HCT116 (cell line): ENCODE results near the gene INSYN1. TPM values are rescaled to one million over a fixed set of nuclear protein-coding genes. Genes with fewer than 3 reads are reported as not detected.

ENCODE experiments used
- ATAC-seq: fragments of 200-7000 bp; cut with Tn5 transposase; 2 replicates; pipeline ENCODE4 v1.9.1; 2020; ENCODE audit warnings: mild to moderate bottlenecking, moderate library complexity
- BruUV-seq: library from RNA; stranded (reverse); fragments of 400-500 nt; replicated peaks from 2 replicates; lab custom pipeline; 2021; lab: Mats Ljungman, UMichigan
- CTCF ChIA-PET: fragments of 300-600 bp; sonication (Branson Sonifier 250); formaldehyde crosslinking; loops from one replicate; lab custom pipeline; 2021; ENCODE audit warnings: antibody characterized with exemption; lab: Charles Lee
- POLR2A ChIA-PET: fragments of 300-600, 350-600 bp; sonication (Branson Sonifier 250); formaldehyde crosslinking; loops from one replicate; lab custom pipeline; 2021; ENCODE audit warnings: antibody characterized with exemption; lab: Charles Lee
- RAD21 ChIA-PET, 2 experiments: fragments of 300-600 bp; sonication (Branson Sonifier 250); formaldehyde crosslinking; loops; one replicate each; lab custom pipeline; 2023; ENCODE audit warnings: low total read pairs in 2 of 2; ENCODE audit not compliant: uncharacterized antibody in 2 of 2, unreplicated experiment in 2 of 2, low non-redundant PET in 1 of 2; lab: Charles Lee
- DNase-seq: peaks from one replicate; pipeline ENCODE4 v3.0.0-alpha.2; 2010; ENCODE audit warnings: low read depth, low spot score
- H2AFZ ChIP-seq: fragments of 200-600 bp; shearing (Covaris generic), sonication (generic); 2 replicates; pipeline ENCODE4 v1.6.1; 2017; ENCODE audit warnings: low read depth, mixed run types, mixed read lengths, antibody characterized with exemption, low read length; ENCODE audit not compliant: poor library complexity, severe bottlenecking
- H3K27ac ChIP-seq: 2 replicates; pipeline ENCODE4 v1.5.1; 2012; ENCODE audit warnings: low read depth, low read length
- H3K27me3 ChIP-seq: fragments of 200-600 bp; sonication (generic); 2 replicates; pipeline ENCODE4 v1.6.1; 2016; ENCODE audit warnings: mixed run types, low read length, mixed read lengths; ENCODE audit not compliant: insufficient read depth
- H3K36me3 ChIP-seq, 2 experiments: fragments of 200-500 bp in 1 of 2; fragments of 200-600 bp in 1 of 2; sonication (Bioruptor generic) in 1 of 2; sonication (generic) in 1 of 2; 2 replicates each; pipeline versions ENCODE4 v1.5.1 to v1.6.1; 2014 to 2016; ENCODE audit warnings: low read length in 2 of 2, inconsistent platforms in 1 of 2, mixed read lengths in 1 of 2, mixed run types in 1 of 2; ENCODE audit not compliant: insufficient read depth in 2 of 2, control insufficient read depth in 1 of 2
- H3K4me1 ChIP-seq, 2 experiments: fragments of 200-600 bp in 1 of 2; sonication (generic) in 1 of 2; 2 replicates each; pipeline versions ENCODE4 v1.5.1 to v1.6.1; 2012 to 2017; ENCODE audit warnings: low read length in 2 of 2, inconsistent platforms in 1 of 2, mild to moderate bottlenecking in 1 of 2, mixed read lengths in 1 of 2, mixed run types in 1 of 2, moderate library complexity in 1 of 2; ENCODE audit not compliant: insufficient read depth in 2 of 2, control insufficient read depth in 1 of 2
- H3K4me2 ChIP-seq: fragments of 200-600 bp; sonication (generic); 2 replicates; pipeline ENCODE4 v1.6.1; 2017; ENCODE audit warnings: mixed run types, low read length, mixed read lengths
- H3K4me3 ChIP-seq, 2 experiments: fragments of 200-600 bp in 1 of 2; sonication (generic) in 1 of 2; replicated peaks in 1 of 2; 2 replicates each; pipeline ENCODE4 v1.5.1; 2011 to 2016; ENCODE audit warnings: low read length in 2 of 2, control low read depth in 1 of 2, low read depth in 1 of 2, mild to moderate bottlenecking in 1 of 2, mixed read lengths in 1 of 2, mixed run types in 1 of 2
- H3K79me2 ChIP-seq: fragments of 200-600 bp; sonication (generic); 2 replicates; pipeline ENCODE4 v1.6.1; 2017; ENCODE audit warnings: mild to moderate bottlenecking, mixed run types, low read length, moderate library complexity, mixed read lengths; ENCODE audit not compliant: insufficient read depth
- H3K9ac ChIP-seq: fragments of 200-600 bp; sonication (generic); 2 replicates; pipeline ENCODE4 v1.6.1; 2016; ENCODE audit warnings: low read length, mixed read lengths
- H3K9me2 ChIP-seq: fragments of 200-600 bp; sonication (generic), shearing (Covaris generic); 2 replicates; pipeline ENCODE4 v1.6.1; 2017; ENCODE audit warnings: mixed run types, mild to moderate bottlenecking, moderate library complexity; ENCODE audit not compliant: insufficient read depth
- H3K9me3 ChIP-seq, 2 experiments: fragments of 200-500 bp in 1 of 2; fragments of 200-600 bp in 1 of 2; sonication (Bioruptor generic) in 1 of 2; sonication (generic) in 1 of 2; 2 replicates each; pipeline ENCODE4 v1.6.1; 2014 to 2017; ENCODE audit warnings: low read length in 2 of 2, mixed read lengths in 2 of 2, inconsistent platforms in 1 of 2, low read depth in 1 of 2, mild to moderate bottlenecking in 1 of 2, mixed run types in 1 of 2, moderate library complexity in 1 of 2; ENCODE audit not compliant: control insufficient read depth in 1 of 2, insufficient read depth in 1 of 2
- H4K20me1 ChIP-seq: fragments of 200-600 bp; sonication (generic), shearing (Covaris generic); 2 replicates; pipeline ENCODE4 v1.6.1; 2017; ENCODE audit warnings: mixed run types, mild to moderate bottlenecking, moderate library complexity; ENCODE audit not compliant: insufficient read depth
- CBX3 ChIP-seq: IDR thresholded peaks from 2 replicates; pipeline ENCODE4 v1.6.1; 2012; ENCODE audit warnings: low read depth
- CEBPB ChIP-seq: IDR thresholded peaks from 2 replicates; pipeline ENCODE4 v1.6.1; 2012; ENCODE audit warnings: low read depth
- EGR1 ChIP-seq: IDR thresholded peaks from 2 replicates; pipeline ENCODE4 v1.6.1; 2012; ENCODE audit warnings: low read depth
- EZH2phosphoT487 ChIP-seq: fragments of 200-600 bp; IDR thresholded peaks from 2 replicates; pipeline ENCODE4 v1.6.1; 2018; ENCODE audit warnings: antibody characterized with exemption, borderline replicate concordance
- JUND ChIP-seq: IDR thresholded peaks from 2 replicates; pipeline ENCODE4 v1.6.1; 2012
- POLR2AphosphoS5 ChIP-seq: IDR thresholded peaks from 2 replicates; pipeline ENCODE4 v1.6.1; 2011; ENCODE audit warnings: mild to moderate bottlenecking, low read depth, low read length, moderate library complexity
- RAD21 ChIP-seq: IDR thresholded peaks from 2 replicates; pipeline ENCODE4 v1.6.1; 2012; ENCODE audit warnings: low read depth, mild to moderate bottlenecking
- SRF ChIP-seq: IDR thresholded peaks from 2 replicates; pipeline ENCODE4 v1.6.1; 2012; ENCODE audit warnings: low read depth
- TCF7L2 ChIP-seq: IDR thresholded peaks from 2 replicates; pipeline ENCODE4 v1.7.0; 2011; ENCODE audit warnings: borderline replicate concordance, inconsistent platforms; ENCODE audit not compliant: insufficient read depth, insufficient read length; ENCODE audit errors: extremely low read depth
- YY1 ChIP-seq: IDR thresholded peaks from 2 replicates; pipeline ENCODE4 v1.6.1; 2011; ENCODE audit warnings: low read length, low read depth, moderate library complexity, mild to moderate bottlenecking; ENCODE audit not compliant: insufficient replicate concordance; ENCODE audit errors: extremely low read depth
- ZFX ChIP-seq: fragments of 450-650 bp; IDR thresholded peaks from 2 replicates; pipeline ENCODE4 v1.6.1; 2017
- intact Hi-C: fragments of 100-400 bp; cut with micrococcal nuclease; formaldehyde crosslinking; loops from 2 replicates; pipeline ENCODE4 v1.10.0; 2022
- total RNA-seq: library from RNA; stranded (reverse); gene quantifications from one replicate; pipeline ENCODE4 v1.2.1, GENCODE V29; 2021; ENCODE audit not compliant: unreplicated experiment
- TF ChIP-seq, protein P1 (sequence below): IDR thresholded peaks from 2 replicates; pipeline ENCODE4 v1.6.1; 2012; ENCODE audit warnings: low read depth
- TF ChIP-seq, protein P2 (sequence below): IDR thresholded peaks from 2 replicates; pipeline ENCODE4 v1.6.1; 2011; ENCODE audit warnings: mild to moderate bottlenecking, low read length, moderate library complexity; ENCODE audit not compliant: insufficient replicate concordance; ENCODE audit errors: extremely low read depth
- TF ChIP-seq, protein P3 (sequence below): IDR thresholded peaks from 2 replicates; pipeline ENCODE4 v1.6.1; 2012

Gene INSYN1
- total RNA-seq, 1 experiment from 2014 or later = 2.0 TPM

DNA sequence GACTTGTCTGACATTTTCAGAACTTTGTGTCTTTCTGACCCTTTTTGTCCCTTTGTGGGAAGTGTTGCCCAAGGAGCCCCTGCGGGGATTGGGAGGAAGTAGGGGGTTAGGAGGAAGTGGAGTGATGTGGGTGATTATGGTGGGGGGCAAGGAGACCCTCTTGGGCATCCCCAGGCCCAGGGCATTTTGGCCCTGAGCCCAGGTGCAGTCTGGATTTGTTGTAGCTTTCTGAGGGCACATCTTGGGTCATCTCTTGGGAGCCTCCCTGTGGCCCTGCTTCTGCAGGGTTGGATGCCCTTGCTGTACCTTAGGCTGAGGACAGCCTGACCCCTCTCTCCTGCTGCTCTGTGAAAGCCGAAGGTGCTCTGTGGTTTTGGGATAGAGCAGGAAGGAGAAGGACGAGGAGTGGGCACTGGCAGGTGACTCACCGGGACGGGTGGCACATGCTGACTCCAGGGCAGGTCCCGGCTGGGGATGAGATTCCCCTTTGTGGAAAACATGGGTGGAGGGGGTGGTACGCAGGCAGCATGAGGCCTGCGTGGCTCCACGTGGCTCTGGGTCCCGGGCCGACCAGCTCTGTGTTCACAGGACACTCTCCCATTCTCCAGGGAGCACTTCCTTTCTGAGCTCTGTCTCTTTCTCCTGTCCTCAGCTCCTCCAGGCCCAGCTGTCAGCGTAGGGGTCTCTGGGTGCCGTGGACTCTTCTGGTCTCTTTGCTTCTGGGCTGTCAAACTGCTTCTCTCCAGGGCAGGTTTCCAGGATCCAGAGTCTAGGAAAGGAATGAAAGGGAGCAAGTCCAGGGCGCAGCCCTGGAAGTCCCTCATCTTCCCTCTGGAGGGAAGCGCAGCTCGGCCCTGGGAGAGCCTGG lies 57.1 kb downstream of the INSYN1 start:
- no peak overlapping the region for H2AFZ ChIP-seq

More for the DNA sequence above, 57.1 kb downstream of the INSYN1 start:
- Histone ChIP-seq H3K9me2 (no peaks in the 10 kb centered on the region), H3K27me3 (no peaks in the 10 kb centered on the region), H3K9ac (no peak overlapping the region), H3K4me2 (peak overlapping the region; percentile 32; the same call in 1 of the 2 replicates), H3K4me1 (peaks cover 5 to 24% of the 10 kb centered on the region in 2 experiments), H3K27ac (no peak overlapping the region), H3K79me2 (peaks cover 62% of the 10 kb centered on the region), H3K9me3 (no peaks in the 10 kb centered on the region), H3K4me3 (no peak overlapping the region), H3K36me3 (peaks cover 0 to 3% of the 10 kb centered on the region in 2 experiments; a peak in 1 of 4 replicates), H4K20me1 (no peaks in the 10 kb centered on the region)
- CTCF ChIA-PET = interaction anchor here (1.1 to 7.2 kb wide), 5 partner anchors 10 to 127 kb away, joined by 3 to 64 read pairs (median 5); partner anchors contain the start of gene NPTN
- intact Hi-C loops = no loop called here
- POLR2A ChIA-PET = no interaction called here
- ATAC-seq (no peak), DNase-seq (no peak)
- TF ChIP-seq EZH2phosphoT487 (no peak), CBX3 (no peak), YY1 (no peak), EGR1 (no peak), ZFX (no peak), SRF (no peak), CEBPB (no peak), POLR2AphosphoS5 (no peak), RAD21 (no peak), TCF7L2 (no peak), JUND (no peak)
- TF ChIP-seq, protein P1, sequence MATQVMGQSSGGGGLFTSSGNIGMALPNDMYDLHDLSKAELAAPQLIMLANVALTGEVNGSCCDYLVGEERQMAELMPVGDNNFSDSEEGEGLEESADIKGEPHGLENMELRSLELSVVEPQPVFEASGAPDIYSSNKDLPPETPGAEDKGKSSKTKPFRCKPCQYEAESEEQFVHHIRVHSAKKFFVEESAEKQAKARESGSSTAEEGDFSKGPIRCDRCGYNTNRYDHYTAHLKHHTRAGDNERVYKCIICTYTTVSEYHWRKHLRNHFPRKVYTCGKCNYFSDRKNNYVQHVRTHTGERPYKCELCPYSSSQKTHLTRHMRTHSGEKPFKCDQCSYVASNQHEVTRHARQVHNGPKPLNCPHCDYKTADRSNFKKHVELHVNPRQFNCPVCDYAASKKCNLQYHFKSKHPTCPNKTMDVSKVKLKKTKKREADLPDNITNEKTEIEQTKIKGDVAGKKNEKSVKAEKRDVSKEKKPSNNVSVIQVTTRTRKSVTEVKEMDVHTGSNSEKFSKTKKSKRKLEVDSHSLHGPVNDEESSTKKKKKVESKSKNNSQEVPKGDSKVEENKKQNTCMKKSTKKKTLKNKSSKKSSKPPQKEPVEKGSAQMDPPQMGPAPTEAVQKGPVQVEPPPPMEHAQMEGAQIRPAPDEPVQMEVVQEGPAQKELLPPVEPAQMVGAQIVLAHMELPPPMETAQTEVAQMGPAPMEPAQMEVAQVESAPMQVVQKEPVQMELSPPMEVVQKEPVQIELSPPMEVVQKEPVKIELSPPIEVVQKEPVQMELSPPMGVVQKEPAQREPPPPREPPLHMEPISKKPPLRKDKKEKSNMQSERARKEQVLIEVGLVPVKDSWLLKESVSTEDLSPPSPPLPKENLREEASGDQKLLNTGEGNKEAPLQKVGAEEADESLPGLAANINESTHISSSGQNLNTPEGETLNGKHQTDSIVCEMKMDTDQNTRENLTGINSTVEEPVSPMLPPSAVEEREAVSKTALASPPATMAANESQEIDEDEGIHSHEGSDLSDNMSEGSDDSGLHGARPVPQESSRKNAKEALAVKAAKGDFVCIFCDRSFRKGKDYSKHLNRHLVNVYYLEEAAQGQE = no peak
- TF ChIP-seq, protein P2, sequence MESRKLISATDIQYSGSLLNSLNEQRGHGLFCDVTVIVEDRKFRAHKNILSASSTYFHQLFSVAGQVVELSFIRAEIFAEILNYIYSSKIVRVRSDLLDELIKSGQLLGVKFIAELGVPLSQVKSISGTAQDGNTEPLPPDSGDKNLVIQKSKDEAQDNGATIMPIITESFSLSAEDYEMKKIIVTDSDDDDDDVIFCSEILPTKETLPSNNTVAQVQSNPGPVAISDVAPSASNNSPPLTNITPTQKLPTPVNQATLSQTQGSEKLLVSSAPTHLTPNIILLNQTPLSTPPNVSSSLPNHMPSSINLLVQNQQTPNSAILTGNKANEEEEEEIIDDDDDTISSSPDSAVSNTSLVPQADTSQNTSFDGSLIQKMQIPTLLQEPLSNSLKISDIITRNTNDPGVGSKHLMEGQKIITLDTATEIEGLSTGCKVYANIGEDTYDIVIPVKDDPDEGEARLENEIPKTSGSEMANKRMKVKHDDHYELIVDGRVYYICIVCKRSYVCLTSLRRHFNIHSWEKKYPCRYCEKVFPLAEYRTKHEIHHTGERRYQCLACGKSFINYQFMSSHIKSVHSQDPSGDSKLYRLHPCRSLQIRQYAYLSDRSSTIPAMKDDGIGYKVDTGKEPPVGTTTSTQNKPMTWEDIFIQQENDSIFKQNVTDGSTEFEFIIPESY = no peak
- TF ChIP-seq, protein P3, sequence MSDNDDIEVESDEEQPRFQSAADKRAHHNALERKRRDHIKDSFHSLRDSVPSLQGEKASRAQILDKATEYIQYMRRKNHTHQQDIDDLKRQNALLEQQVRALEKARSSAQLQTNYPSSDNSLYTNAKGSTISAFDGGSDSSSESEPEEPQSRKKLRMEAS = no peak
- BruUV-seq = no TSS peak
- RAD21 ChIA-PET = no interaction called here
